Ascending aorta (tissue), 2 donors: ENCODE data around the gene CRB2. TPM values are rescaled to one million over a fixed set of nuclear protein-coding genes. Genes with fewer than 3 reads are reported as not detected.

Experiments
- DNase-seq, 2 donors: peaks; one replicate each; pipeline ENCODE4 v3.0.0-alpha.2; 2019; ENCODE audit warnings: low spot score in 2 of 2
- H3K27ac ChIP-seq, 2 donors: fragments of 200-600 bp; sonication (generic); one replicate each; pipeline ENCODE4 v1.5.1; 2016 to 2017; ENCODE audit warnings: mild to moderate bottlenecking in 1 of 2
- H3K27me3 ChIP-seq: fragments of 200-600 bp; sonication (generic); one replicate; pipeline ENCODE4 v1.5.1; 2017
- H3K36me3 ChIP-seq, 2 donors: fragments of 200-600 bp; sonication (generic); one replicate each; pipeline ENCODE4 v1.5.1; 2016
- H3K4me1 ChIP-seq, 2 donors: fragments of 200-600 bp; sonication (generic); one replicate each; pipeline ENCODE4 v1.5.1; 2016 to 2017; ENCODE audit warnings: mild to moderate bottlenecking in 1 of 2
- H3K4me3 ChIP-seq, 2 donors: fragments of 200-600 bp; sonication (generic); one replicate each; pipeline ENCODE4 v1.5.1; 2016 to 2017; ENCODE audit warnings: mild to moderate bottlenecking in 1 of 2
- H3K9me3 ChIP-seq, 2 donors: fragments of 200-600 bp; sonication (generic); one replicate each; pipeline ENCODE4 v1.5.1; 2016
- CTCF ChIP-seq, 3 experiments: fragments of 200-600 bp in 2 of 3; fragments of 450-650 bp in 1 of 3; sonication (generic) in 2 of 3; IDR thresholded peaks; one replicate each; pipeline ENCODE4 v1.5.1; 2016 to 2019; ENCODE audit warnings: antibody characterized with exemption in 3 of 3, mild to moderate bottlenecking in 1 of 3, moderate library complexity in 1 of 3
- intact Hi-C: fragments of 100-400 bp; cut with DNase I; formaldehyde crosslinking; loops from one replicate; pipeline ENCODE4 v1.15.1; 2023
- total RNA-seq: library from RNA; depleted of rRNA; stranded (reverse); fragments of >200 nt; gene quantifications from one replicate; pipeline ENCODE4 v1.1.0, GENCODE V29; 2016

Gene CRB2
- total RNA-seq, 1 donor from 2014 or later: not detected

GRCh38 chr9:123346826-123347225 is 9.2 kb upstream of the CRB2 start:
- no peaks in the 10 kb centered on the region for H3K36me3 ChIP-seq
- no peaks in the 10 kb centered on the region for H3K27me3 ChIP-seq
- H3K4me3 ChIP-seq: no peak overlapping the region
- H3K4me1 ChIP-seq: no peaks in the 10 kb centered on the region
- no peak for TF ChIP-seq CTCF (IDR thresholded peaks at IDR 0.05)
- DNase-seq: no peak
- no peak overlapping the region for H3K27ac ChIP-seq
- intact Hi-C loops: loop anchor here (5.0 kb wide), 1 partner anchor 265 kb away; no protein-coding TSS in a partner anchor
- no peaks in the 10 kb centered on the region for H3K9me3 ChIP-seq

GRCh38 chr9:123347289-123348060 is 8.5 kb upstream of the CRB2 start:
- Histone ChIP-seq H3K4me1 (no peaks in the 10 kb centered on the region), H3K27me3 (no peaks in the 10 kb centered on the region), H3K36me3 (no peaks in the 10 kb centered on the region), H3K4me3 (no peak overlapping the region), H3K27ac (no peak overlapping the region), H3K9me3 (no peaks in the 10 kb centered on the region)
- DNase-seq: no peak
- TF ChIP-seq CTCF (IDR thresholded peaks at IDR 0.05): no peak
- intact Hi-C loops: loop anchor here (5.0 kb wide), 1 partner anchor 265 kb away; no protein-coding TSS in a partner anchor

GRCh38 chr9:123348317-123348992 is 7.5 kb upstream of the CRB2 start:
- intact Hi-C loops: loop anchor here (5.0 kb wide), 1 partner anchor 266 kb away; no protein-coding TSS in a partner anchor
- no peak for DNase-seq
- Histone ChIP-seq H3K27ac (no peak overlapping the region), H3K4me1 (no peaks in the 10 kb centered on the region), H3K9me3 (no peaks in the 10 kb centered on the region), H3K27me3 (no peaks in the 10 kb centered on the region), H3K36me3 (no peaks in the 10 kb centered on the region), H3K4me3 (no peak overlapping the region)
- no peak for TF ChIP-seq CTCF (IDR thresholded peaks at IDR 0.05)

- no peaks in the 10 kb centered on the region for H3K4me1 ChIP-seq
- intact Hi-C loops: loop anchor here (5.0 kb wide), 1 partner anchor 267 kb away; no protein-coding TSS in a partner anchor
- no peaks in the 10 kb centered on the region for H3K9me3 ChIP-seq
- TF ChIP-seq CTCF (IDR thresholded peaks at IDR 0.05): no peak
- no peak for DNase-seq
- no peaks in the 10 kb centered on the region for H3K36me3 ChIP-seq
- no peak overlapping the region for H3K27ac ChIP-seq
- no peak overlapping the region for H3K4me3 ChIP-seq
- H3K27me3 ChIP-seq: no peaks in the 10 kb centered on the region
Measured at GRCh38 chr9:123349033-123349432, 7.0 kb upstream of the CRB2 start.

GRCh38 chr9:123349691-123350480 is 6.1 kb upstream of the CRB2 start:
- no peak for DNase-seq
- H3K27ac ChIP-seq: no peak overlapping the region
- H3K4me3 ChIP-seq: no peak overlapping the region
- H3K36me3 ChIP-seq: no peaks in the 10 kb centered on the region
- H3K9me3 ChIP-seq: no peaks in the 10 kb centered on the region
- TF ChIP-seq CTCF (IDR thresholded peaks at IDR 0.05): peak; percentile 87 to 96 (median 90)
- no peaks in the 10 kb centered on the region for H3K4me1 ChIP-seq
- no peaks in the 10 kb centered on the region for H3K27me3 ChIP-seq
- intact Hi-C loops: loop anchor here (5.0 to 10.0 kb wide), 3 partner anchors 268 to 885 kb away; no protein-coding TSS in a partner anchor
